GM20431 (cell line): ENCODE data around the gene GYPC.
"Not testable (repeated sequence)": the region's sequence is repeated elsewhere in the genome, so short reads cannot be mapped to it uniquely, and the experiment has no call there.

Experiments
- in situ Hi-C: fragments of 300-500 bp; cut with MseI, MboI; formaldehyde crosslinking; loops from one replicate; pipeline ENCODE4 v1.15.0; 2020; ENCODE audit warnings: low sequenced_read_pairs; ENCODE audit not compliant: unreplicated experiment

GYPC gene

DNA sequence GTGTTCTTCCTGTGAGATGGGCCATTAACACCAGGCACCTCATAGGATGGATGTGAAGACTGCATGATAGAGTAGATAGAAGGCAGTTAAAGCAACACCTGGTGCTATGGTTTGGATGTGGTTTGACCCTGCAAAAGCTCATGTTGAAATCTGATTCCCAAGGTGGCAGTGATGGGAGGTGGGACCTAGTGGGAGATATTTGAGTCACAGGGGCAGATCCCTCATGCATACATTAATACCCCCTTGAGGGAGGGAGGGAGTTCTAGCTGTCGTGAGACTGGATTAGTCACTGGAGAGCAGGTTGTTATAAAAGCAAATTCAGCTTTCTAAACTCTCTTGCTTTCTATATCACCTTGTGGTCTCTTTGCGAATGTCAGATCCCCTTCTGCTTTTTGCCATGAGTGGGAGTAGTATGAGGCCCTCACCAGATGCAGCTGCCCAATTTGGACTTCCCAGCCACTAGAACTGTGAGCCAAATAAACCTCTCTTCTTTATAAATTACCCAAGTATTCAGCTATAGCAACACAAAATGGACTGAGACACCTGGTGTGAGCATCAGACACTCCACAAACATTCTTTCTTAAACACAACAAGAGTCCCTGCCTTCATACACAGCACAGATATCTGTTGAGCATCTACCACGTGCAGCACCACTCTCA is 37.1 kb downstream of the GYPC start:
- in situ Hi-C loops, result not testable (repeated sequence)

DNA sequence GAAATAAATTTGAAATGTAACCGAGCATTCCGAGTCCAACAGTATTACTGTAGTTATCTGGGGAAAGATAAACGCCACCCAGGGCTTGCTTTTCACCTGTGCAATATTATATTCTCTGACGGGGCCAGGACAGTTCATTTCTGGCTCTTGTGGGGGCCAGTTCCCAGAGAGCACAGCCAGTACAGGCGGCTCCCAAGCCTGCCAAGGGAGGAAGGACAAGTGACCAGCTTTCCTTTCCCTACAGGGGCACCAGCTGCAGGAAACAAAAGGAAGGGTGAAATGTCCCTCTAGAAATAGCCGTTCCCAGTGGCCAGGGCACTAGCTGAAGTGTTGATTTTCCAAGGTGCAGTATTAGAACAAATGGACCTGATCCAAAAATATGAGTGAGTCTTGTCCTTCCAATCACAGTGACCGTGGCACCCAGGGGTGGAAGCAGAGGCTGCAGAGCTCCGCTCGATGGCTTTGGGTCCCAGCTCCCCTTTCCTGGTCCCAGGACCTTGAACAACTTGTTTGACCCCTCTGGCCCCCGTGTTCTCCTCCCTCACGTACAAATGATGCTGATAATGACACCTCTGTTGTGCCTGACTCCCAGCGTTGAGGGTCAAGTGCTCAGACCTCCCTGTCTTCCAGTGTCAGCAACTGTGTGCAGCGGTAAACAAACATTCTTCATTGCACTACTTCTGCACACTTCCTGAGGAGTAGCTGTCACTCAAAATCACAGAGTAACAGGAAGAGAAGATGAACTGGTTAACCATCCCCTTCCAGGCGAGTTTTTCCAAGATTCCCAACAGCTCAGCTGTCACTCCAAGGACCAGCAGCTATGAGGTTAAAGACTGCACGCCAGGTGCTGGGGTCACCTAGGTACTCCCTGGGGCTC is 40.9 kb downstream of the GYPC start:
- in situ Hi-C loops, result no loop called here

DNA sequence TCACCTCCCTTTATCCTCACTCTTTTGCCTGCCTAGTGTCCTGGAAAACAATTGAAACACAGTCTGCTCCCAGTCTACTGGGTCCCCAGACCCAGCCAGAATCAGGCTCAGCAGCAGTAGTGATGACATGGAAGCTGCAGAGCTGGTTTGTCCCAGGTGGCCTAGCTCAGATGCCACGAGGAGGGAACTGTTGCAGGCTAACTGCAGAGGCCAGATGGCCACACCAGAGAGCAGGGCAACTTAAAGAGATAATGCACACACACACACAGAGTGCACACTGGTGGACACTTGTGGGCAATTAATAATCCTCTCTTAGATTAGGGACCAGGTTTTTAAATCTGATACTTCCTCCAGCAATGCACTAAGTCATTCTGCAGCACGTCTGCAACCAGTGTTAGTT is 42.4 kb downstream of the GYPC start:
- in situ Hi-C loops, result no loop called here

DNA sequence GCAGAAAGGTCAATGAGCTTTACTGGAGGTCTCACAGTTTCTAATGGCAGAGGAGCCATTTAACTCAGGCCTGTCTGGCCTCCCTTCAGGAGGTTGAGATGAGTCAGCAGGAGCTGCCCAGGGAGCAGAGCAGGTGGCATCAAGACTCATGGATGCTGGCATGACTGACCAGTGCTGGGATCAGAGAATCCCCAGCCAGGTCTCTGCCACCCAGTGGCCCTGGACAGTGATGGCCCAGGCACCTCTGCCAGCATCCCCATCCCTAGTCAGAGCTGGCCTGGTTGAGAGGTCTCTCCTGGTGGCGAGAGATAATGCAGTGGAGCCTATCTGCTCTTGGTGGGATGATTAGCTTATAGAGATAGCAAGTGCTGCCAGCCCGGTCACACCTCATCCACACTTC is 43.1 kb downstream of the GYPC start:
- in situ Hi-C loops, result no loop called here

DNA sequence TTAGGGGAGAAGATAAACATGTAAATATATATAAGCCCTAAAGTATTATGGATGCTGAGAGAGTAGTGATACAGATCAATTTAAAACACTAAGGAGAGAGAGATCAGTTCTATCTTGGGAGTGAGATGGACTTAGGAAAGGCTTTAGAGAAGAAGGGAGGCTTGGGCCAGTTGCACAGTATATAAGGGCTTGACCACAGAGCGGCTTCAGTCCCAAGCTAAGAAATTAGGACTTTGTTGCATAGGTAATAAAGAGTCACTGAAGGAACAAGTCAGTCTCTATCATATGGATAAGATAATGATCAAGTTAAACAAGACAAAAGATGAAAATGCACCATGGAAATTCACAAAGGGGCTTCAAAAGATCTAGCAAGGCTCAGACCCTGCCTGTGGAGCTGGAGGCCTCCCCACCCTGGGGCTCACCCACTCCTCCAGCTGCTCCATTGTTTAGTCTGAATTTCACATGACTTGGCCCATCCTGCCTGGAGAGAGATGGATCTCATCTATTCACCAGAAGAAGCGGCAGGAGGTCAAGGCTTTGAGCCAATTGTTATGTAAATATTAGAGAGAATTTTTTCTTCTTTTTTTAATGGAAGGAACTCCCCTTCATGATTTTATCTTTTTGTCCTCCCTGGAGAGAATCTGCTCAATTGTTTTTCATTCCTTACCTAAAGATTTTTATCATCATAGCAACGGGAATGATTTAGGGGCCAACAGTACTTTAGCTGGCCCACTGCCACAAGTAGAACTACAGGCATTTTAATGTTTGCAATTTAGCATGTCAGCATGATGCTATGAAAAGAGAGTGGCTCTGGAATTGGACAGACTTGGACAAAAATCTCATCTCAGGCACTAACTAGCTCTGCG is 44.0 kb downstream of the GYPC start:
- in situ Hi-C loops, result no loop called here

DNA sequence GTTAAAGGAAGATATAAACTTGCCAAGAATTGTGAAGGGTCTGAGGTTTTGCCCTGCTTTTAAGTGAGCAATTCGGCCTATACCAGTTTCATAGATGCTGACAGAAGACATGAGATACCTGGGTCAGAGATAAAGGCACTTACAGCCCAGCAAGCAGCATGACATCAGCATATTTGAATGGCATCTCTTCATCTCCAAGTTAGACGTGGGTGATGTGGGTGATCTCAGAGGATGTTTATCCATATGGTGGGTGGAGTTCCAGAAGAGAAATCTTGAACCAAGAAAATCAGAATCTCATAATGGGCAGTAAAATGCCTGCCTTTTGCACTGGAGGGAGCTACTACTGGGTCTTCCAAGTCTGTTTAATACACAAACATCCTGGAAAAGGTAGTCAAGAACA is 44.7 kb downstream of the GYPC start:
- in situ Hi-C loops, result no loop called here

DNA sequence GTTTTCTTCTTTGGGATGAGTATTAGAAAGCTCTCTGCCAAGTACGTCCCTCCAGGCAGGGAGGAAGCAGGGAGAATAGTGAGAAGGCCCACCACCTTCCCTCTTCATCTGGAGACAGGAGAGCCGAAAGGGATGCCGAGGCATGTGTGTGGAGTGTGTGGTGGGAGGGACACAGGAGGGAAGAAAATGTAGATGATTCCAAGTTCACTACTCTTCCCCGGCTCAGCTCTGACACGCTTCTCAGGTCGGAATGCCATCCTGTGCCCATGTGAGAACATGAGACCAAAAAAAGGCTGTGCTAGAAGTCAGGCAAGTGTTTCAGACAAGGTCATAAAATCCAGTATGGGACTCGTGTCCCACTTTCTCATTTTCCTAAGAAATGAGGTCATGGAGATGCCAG is 47.4 kb downstream of the GYPC start:
- in situ Hi-C loops, result no loop called here

DNA sequence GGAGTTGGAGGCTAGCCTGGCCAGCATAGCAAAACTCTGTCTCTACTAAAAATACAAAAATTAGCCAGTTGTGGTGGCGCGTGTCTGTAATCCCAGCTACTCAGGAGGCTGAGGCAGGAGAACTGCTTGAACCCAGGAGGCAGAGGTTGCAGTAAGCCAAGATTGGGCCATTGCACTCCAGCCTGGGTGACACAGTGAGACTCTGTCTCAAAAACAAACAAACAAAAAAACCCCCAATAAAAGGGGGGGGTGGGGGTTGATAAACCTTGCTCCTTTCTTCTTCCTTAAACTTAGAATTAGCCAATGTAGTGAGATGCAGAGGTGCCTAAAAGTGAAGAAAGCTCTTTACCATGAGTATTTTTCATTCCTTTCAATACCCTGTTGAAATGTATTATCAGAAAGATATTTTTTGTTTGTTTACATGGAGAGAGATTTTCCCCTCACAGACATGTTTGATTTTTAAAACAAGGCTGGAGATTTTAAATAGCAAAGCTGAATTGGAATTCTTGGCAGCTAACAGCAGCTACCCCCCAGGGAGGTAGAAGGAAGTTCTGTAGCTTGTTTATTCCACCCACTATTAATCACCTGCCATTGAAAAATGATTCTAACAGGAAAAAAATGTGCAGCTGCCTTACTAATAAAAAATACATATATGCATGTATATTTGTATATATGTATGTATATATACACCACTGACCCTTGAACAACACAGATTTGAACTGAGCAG is 48.6 kb downstream of the GYPC start:
- in situ Hi-C loops, result no loop called here

DNA sequence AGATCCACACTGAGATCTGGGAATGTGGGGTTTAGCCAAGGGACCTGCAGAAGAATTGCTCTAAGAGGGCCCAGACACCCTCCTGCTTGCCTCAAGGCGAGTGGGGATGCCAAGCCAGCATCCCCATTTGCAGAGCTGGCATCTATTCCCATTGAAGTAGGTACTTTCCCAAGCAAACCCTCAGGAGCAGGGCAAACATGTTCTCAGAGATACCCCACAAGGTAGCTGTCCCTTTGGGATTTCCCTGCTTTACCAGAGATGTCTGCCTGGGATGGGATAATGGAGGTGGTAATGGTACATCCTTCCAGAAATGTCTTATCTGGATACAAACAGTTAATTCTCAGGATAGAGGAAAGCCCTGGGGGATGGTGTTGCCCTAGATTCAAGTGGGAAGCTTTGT is 51.2 kb downstream of the GYPC start:
- in situ Hi-C loops, result no loop called here

DNA sequence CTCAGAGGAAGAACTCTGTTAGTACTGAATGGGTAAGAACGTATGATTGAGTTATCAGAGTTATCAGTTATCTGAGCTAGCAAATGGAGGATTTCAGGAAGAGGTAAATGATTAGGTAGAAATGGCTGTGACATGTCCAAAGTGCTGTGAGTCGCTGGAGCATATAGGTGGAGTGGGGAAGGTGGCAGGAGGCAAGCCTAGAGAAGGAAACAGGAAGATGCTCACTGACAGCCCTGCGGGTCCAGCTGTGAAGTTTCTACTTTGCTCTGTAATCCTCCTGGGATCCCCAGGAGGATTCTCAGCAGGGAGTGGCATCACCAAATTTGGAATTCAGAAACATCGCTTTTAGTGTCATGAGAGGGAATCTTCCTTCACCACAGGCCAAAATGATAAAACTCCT is 52.0 kb downstream of the GYPC start:
- in situ Hi-C loops, result no loop called here

DNA sequence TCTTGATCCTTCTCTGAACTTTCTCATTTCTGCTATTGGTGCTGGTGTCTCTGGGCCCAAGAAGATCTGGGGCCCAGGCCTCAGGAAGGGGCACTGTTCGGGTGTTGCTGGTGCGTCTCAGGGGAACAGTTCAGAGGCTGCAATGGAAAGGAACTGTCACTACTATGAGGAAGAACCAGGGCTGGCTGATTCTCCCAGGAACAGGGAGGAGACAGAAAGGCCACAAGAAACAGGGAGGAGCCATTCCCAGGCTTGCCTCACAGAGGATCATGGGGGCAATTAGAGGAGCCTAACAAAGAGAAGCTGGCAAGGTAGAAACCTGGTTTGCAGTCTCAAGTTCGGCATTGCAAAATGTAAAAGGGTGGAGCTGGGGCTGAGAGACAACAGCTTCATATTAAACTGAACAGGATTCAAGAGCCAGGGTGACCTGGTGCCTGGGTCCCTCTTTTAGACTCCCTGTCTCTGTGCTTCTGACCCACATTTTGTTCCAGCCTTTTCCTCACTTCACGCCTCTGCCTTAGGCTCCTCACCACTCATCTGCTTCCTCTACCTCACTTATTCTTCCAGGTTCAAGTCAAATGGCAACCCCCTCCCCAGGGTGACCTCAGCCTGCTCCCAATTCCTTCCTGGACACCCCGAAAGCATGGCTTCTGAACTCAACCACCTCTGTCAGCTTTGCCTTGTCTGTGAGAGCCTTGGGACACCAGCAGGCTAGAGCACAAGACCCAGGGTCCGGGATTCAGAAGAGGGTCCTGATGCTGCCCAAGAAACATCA is 58.4 kb downstream of the GYPC start:
- in situ Hi-C loops, result no loop called here

DNA sequence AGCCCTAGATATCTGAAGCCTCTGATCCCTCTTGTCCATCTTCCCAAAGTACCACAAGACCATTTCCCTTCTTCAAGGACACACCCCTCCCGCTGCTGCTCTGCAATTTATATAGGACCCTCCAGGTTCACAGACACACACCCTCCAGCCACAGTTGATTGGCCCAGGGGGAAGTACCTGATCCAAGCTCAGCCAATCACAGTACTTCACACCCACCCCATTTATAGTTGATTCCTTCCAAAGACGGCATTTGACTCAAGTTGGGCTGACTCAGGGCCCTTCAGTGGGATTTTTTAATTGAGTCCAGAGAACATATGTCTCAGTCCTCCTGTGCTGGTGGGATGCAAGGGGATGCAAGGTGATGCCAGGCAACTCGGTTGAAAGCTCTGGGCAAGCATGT is 59.2 kb downstream of the GYPC start:
- in situ Hi-C loops, result no loop called here

DNA sequence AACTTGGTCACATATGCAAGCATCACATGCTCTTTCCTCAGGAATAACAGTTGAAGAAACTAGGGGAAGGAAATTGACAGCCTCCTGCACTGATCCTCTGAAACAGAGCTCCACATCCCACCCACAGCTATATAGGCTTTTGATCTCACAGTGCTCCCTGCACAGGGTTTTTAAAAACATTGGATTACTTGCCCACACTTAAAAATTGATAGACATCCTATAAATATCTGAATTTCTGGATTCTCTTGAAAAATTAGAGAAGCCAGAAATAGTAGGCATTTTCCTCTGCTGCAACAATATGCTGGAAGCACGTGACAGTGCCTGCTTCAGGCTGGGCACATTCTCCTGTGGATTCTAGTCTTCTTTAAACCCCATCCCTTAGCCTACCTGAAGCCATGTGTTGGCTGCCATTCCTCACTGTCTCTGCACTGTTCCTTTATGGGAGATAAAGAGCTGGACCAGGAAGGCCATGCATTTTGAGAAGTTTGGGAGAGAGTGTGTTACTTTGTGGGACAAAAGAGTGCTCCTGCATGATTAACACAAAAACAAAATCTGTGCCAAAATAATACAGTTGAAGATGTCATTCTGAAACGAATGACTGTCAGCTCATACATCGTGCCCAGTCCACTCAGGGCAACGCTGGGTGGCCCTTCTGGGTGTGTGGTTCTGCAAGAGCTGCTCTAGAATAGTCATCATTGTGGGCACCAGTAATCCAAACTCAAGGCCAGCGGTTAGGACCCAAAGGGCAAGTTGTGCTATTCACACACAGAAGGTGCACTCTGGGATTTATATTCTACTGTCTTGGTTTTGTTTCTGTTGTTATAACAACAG is 59.8 kb downstream of the GYPC start:
- in situ Hi-C loops, result no loop called here

DNA sequence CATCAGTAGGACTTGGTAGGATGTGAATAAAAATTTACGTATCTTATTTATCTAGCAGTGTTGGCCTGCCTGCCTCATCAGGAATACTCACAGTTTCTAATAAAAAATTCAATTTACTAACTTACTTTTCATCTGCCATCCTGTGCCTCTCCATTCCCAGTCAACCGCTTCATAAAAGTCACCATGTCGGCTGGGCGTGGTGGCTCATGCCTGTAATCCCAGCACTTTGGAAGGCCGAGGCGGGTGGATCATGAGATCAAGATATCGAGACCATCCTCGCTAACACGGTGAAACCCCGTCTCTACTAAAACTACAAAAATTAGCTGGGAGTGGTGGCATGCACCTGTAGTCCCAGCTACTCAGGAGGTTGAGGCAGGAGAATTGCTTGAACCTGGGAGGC is 61.3 kb downstream of the GYPC start:
- in situ Hi-C loops, result not testable (repeated sequence)

DNA sequence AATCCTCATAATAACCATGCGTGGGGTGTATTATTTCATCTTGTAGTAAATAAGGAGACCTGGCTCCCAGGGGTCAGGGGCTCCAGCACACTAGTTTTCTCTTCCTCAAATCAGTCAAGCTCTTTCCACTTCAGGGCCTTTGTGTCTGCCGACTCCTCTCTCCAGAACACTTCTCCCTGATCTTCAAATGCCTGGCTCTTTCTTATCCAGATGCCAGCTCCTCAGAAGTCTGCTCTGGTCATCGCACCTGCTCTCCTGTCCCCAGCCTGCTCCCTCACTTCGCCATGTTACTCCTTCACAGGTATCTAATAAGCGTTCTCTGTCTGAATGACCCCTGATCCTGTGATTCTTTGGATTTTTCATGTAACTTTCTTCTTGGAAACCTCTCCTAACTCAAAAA is 62.0 kb downstream of the GYPC start:
- in situ Hi-C loops, result no loop called here

DNA sequence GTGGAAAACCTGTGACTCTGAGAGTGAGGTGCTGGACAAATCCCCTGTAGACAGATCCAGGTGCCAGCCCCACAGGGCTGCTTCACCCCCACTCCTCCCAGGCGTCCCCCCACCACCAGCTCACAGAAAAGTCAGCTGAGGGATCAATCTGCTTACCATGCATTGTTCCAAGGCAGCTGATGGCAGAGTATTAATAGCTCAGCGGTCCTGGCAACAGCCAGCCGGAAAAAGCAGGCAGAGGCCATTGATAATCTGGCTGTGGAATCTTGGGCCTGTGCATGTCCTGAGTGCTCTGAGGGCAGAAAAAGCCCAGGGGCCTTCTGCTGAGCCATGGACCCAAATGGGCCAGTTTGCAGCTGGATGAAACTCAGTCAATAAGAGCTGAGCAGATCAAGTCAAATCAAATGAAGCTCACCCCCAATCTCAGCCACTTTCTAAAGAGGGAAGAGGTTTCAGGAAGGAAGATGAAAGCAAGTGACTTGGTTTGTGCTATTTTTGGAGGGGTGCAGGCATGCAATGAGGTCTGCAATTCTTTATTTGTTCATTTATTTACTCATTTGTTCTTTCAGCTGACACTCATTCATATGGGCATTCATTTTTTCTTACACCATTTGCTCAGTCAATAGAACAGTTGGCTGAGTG is 63.4 kb downstream of the GYPC start:
- in situ Hi-C loops, result no loop called here

DNA sequence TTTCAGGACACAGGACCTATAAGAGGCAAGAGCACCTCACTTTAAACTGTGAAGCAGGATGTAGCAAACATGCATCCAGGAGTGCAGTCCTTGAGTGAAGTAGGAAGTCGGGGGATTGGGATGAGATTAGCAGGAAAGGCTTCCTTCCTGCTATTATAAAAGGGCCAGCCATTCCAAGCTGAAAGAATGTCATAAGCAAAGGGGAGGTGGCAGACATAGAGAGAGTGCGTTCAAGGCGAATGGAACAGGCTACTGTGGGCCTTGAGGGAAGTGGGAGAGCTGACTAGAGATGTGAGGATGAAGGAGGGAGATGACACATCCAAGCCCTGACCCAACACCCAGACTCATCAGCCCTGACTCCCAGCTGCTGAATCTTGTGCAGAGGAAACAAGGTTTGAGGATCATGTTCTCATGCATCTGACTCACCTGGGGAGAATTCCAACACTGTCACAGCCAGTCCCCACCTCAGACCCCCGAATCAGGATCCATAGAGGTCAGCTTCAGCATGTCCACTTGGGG is 63.9 kb downstream of the GYPC start:
- in situ Hi-C loops, result no loop called here

DNA sequence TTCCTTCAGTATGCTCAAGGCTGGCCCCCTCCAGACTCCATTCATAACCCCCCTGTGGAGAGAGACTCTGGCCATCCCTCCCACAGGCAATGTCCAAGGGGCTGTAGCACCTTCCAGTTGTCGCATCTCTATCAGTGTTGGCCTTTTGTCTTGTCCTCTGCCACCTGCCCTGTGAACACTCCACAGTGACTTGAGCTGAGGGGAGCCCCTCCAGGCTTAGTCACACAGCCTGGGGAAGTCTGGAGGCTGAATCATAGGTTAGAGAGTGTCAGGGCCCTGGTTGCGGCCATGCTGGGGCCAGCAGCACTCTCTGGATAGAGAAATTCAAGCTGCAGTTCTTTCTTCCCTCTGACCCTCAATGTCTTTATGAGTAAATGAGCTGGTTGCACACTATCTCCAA is 64.7 kb downstream of the GYPC start:
- in situ Hi-C loops, result no loop called here
